ENCODE measurements around the gene SLC17A3. TPM values are rescaled to one million over a fixed set of nuclear protein-coding genes. Genes with fewer than 3 reads are reported as not detected.

Gene SLC17A3
- total RNA-seq, 1 experiment from 2014 or later, result not detected

- TF ChIP-seq EZH2 (IDR thresholded peaks at IDR 0.05) (no peak), CEBPB (IDR thresholded peaks at IDR 0.05; ENCODE audit: low read depth) (no peak), MAX (IDR thresholded peaks at IDR 0.05) (no peak), TCF7L2 (IDR thresholded peaks at IDR 0.05; ENCODE audit: borderline replicate concordance, extremely low read depth, insufficient read depth, insufficient read length) (no peak), REST (IDR thresholded peaks at IDR 0.05; ENCODE audit: low read depth) (no peak), YY1 (IDR thresholded peaks at IDR 0.05; ENCODE audit: extremely low read depth, insufficient replicate concordance, low read depth, low read length) (no peak), SP1 (IDR thresholded peaks at IDR 0.05; ENCODE audit: low read depth) (no peak), ZFX (IDR thresholded peaks at IDR 0.05) (no peak), POLR2AphosphoS5 (IDR thresholded peaks at IDR 0.05; ENCODE audit: low read depth, low read length) (no peak), ATF3 (IDR thresholded peaks at IDR 0.05) (no peak), ZBTB33 (IDR thresholded peaks at IDR 0.05; ENCODE audit: extremely low read depth, insufficient replicate concordance, low read length) (no peak), CTCF (IDR thresholded peaks at IDR 0.05 in 2 of 3, conservative IDR thresholded peaks at IDR 0.05 in 1 of 3; ENCODE audit: borderline replicate concordance in 1 of 3, insufficient read depth in 1 of 3, low read depth in 2 of 3, low read length in 2 of 3) (no peak)
- no peaks in the 10 kb centered on the region for H3K9me2 ChIP-seq (ENCODE audit: insufficient read depth)
- DNase-seq (ENCODE audit: low read depth, low spot score) (no peak), ATAC-seq (no peak)
- H3K27me3 ChIP-seq (ENCODE audit: insufficient read depth, low read length), result no peaks in the 10 kb centered on the region
- no peak overlapping the region for H3K9ac ChIP-seq (ENCODE audit: low read length)
- H3K79me2 ChIP-seq (ENCODE audit: insufficient read depth, low read length), result no peaks in the 10 kb centered on the region
- H3K4me3 ChIP-seq (replicated peaks in 1 of 2; ENCODE audit: low read depth in 1 of 2, low read length in 2 of 2), result no peak overlapping the region
- ChIA-PET RAD21 (ENCODE audit: low non-redundant PET in 1 of 2, low total read pairs in 2 of 2, uncharacterized antibody in 2 of 2, unreplicated experiment in 2 of 2) (no interaction called here), CTCF (no interaction called here), POLR2A (no interaction called here)
- no peak overlapping the region for H2AFZ ChIP-seq (ENCODE audit: low read depth, low read length, poor library complexity, severe bottlenecking)
- intact Hi-C loops (cut with micrococcal nuclease), result no loop called here
- no peaks in the 10 kb centered on the region for H3K9me3 ChIP-seq (ENCODE audit: control insufficient read depth in 1 of 2, insufficient read depth in 1 of 2, low read depth in 1 of 2, low read length in 2 of 2)
- no TSS peak for BruUV-seq (replicated peaks)
- no peak overlapping the region for H3K27ac ChIP-seq (ENCODE audit: low read depth, low read length)
- H3K4me2 ChIP-seq (ENCODE audit: low read length), result no peak overlapping the region
- H4K20me1 ChIP-seq (ENCODE audit: insufficient read depth), result no peaks in the 10 kb centered on the region
- no peaks in the 10 kb centered on the region for H3K36me3 ChIP-seq (ENCODE audit: control insufficient read depth in 1 of 2, insufficient read depth in 2 of 2, low read length in 2 of 2)
- H3K4me1 ChIP-seq (ENCODE audit: control insufficient read depth in 1 of 2, insufficient read depth in 2 of 2, low read length in 2 of 2), result no peaks in the 10 kb centered on the region
Observed at GRCh38 chr6:25862199-25862598, 11.8 kb downstream of the SLC17A3 start.
